ENCODE results near the gene PBX3.

Gene PBX3

GRCh38 chr9:125794708-125795107 lies 47.5 kb downstream of the PBX3 start:
- H3K4me3 ChIP-seq (ENCODE audit: low read length): no peak overlapping the region
- no peak overlapping the region for H3K9ac ChIP-seq (ENCODE audit: low read length)
- H3K56ac ChIP-seq (ENCODE audit: low read length): no peak overlapping the region
- no peak overlapping the region for H3K4ac ChIP-seq (ENCODE audit: low read depth, low read length)
- H3K27ac ChIP-seq (ENCODE audit: low read depth, low read length): no peak overlapping the region
- no peak overlapping the region for H4K5ac ChIP-seq (ENCODE audit: low read length)
- H3K79me2 ChIP-seq (ENCODE audit: control insufficient read depth, insufficient read depth, low read length): peaks cover 2% of the 10 kb centered on the region
- no peaks in the 10 kb centered on the region for H3K4me1 ChIP-seq (ENCODE audit: control insufficient read depth, low read depth, low read length)
- no peak overlapping the region for H4K8ac ChIP-seq (ENCODE audit: low read depth, low read length)
- no CpG with 5 or more reads among the region's 2 CpGs for WGBS (ENCODE audit: extremely low coverage, insufficient coverage, low lambda C conversion rate)
- DNase-seq: no peak
- peaks cover 2% of the 10 kb centered on the region for H3K79me1 ChIP-seq (ENCODE audit: low read length)
- H3K18ac ChIP-seq (ENCODE audit: low read length): no peak overlapping the region
- no peak overlapping the region for H2BK120ac ChIP-seq (ENCODE audit: low read depth, low read length)
- H3K36me3 ChIP-seq (ENCODE audit: control insufficient read depth, insufficient read depth, low read length): no peaks in the 10 kb centered on the region
- H3K23ac ChIP-seq (ENCODE audit: low read length): no peak overlapping the region
- H3K27me3 ChIP-seq (ENCODE audit: insufficient read depth, low read length, poor library complexity): no peaks in the 10 kb centered on the region
- H2AK5ac ChIP-seq (ENCODE audit: low read length): no peak overlapping the region
- H3K4me2 ChIP-seq (ENCODE audit: low read length): no peak overlapping the region
- no peak overlapping the region for H2BK15ac ChIP-seq (replicated peaks; ENCODE audit: low read depth)
- H2BK5ac ChIP-seq (ENCODE audit: low read length): no peak overlapping the region

- Histone ChIP-seq H4K5ac (ENCODE audit: low read length) (no peak overlapping the region), H3K27ac (ENCODE audit: low read depth, low read length) (no peak overlapping the region), H2BK5ac (ENCODE audit: low read length) (no peak overlapping the region), H2AK5ac (ENCODE audit: low read length) (no peak overlapping the region), H3K4ac (ENCODE audit: low read depth, low read length) (no peak overlapping the region), H3K79me1 (ENCODE audit: low read length) (peaks cover 2% of the 10 kb centered on the region), H3K27me3 (ENCODE audit: insufficient read depth, low read length, poor library complexity) (no peaks in the 10 kb centered on the region), H2BK120ac (ENCODE audit: low read depth, low read length) (no peak overlapping the region), H3K4me2 (ENCODE audit: low read length) (no peak overlapping the region), H3K4me3 (ENCODE audit: low read length) (no peak overlapping the region), H3K18ac (ENCODE audit: low read length) (no peak overlapping the region), H3K56ac (ENCODE audit: low read length) (no peak overlapping the region), H3K9ac (ENCODE audit: low read length) (no peak overlapping the region), H3K23ac (ENCODE audit: low read length) (no peak overlapping the region), H3K4me1 (ENCODE audit: control insufficient read depth, low read depth, low read length) (no peaks in the 10 kb centered on the region), H2BK15ac (replicated peaks; ENCODE audit: low read depth) (no peak overlapping the region), H3K79me2 (ENCODE audit: control insufficient read depth, insufficient read depth, low read length) (peaks cover 2% of the 10 kb centered on the region), H3K36me3 (ENCODE audit: control insufficient read depth, insufficient read depth, low read length) (no peaks in the 10 kb centered on the region), H4K8ac (ENCODE audit: low read depth, low read length) (no peak overlapping the region)
- DNase-seq: no peak
- no CpG with 5 or more reads among the region's 4 CpGs for WGBS (ENCODE audit: extremely low coverage, insufficient coverage, low lambda C conversion rate)
These were observed 48.9 kb downstream of the PBX3 start for GRCh38 chr9:125795970-125796596.

- Histone ChIP-seq H3K4me1 (ENCODE audit: control insufficient read depth, low read depth, low read length) (no peaks in the 10 kb centered on the region), H3K4me2 (ENCODE audit: low read length) (no peak overlapping the region), H4K8ac (ENCODE audit: low read depth, low read length) (no peak overlapping the region), H3K4me3 (ENCODE audit: low read length) (no peak overlapping the region), H4K5ac (ENCODE audit: low read length) (no peak overlapping the region), H3K23ac (ENCODE audit: low read length) (no peak overlapping the region), H3K36me3 (ENCODE audit: control insufficient read depth, insufficient read depth, low read length) (no peaks in the 10 kb centered on the region), H3K9ac (ENCODE audit: low read length) (no peak overlapping the region), H2BK120ac (ENCODE audit: low read depth, low read length) (no peak overlapping the region), H3K79me1 (ENCODE audit: low read length) (peaks cover 2% of the 10 kb centered on the region), H3K18ac (ENCODE audit: low read length) (no peak overlapping the region), H3K27ac (ENCODE audit: low read depth, low read length) (no peak overlapping the region), H2BK5ac (ENCODE audit: low read length) (no peak overlapping the region), H2BK15ac (replicated peaks; ENCODE audit: low read depth) (no peak overlapping the region), H3K27me3 (ENCODE audit: insufficient read depth, low read length, poor library complexity) (no peaks in the 10 kb centered on the region), H2AK5ac (ENCODE audit: low read length) (no peak overlapping the region), H3K4ac (ENCODE audit: low read depth, low read length) (no peak overlapping the region), H3K56ac (ENCODE audit: low read length) (no peak overlapping the region), H3K79me2 (ENCODE audit: control insufficient read depth, insufficient read depth, low read length) (peaks cover 2% of the 10 kb centered on the region)
- DNase-seq: no peak
- WGBS (ENCODE audit: extremely low coverage, insufficient coverage, low lambda C conversion rate): no CpG with 5 or more reads among the region's 2 CpGs
These were observed 50.8 kb downstream of the PBX3 start for GRCh38 chr9:125797930-125798329.

- Histone ChIP-seq H3K18ac (ENCODE audit: low read length) (no peak overlapping the region), H4K8ac (ENCODE audit: low read depth, low read length) (no peak overlapping the region), H2BK120ac (ENCODE audit: low read depth, low read length) (no peak overlapping the region), H3K36me3 (ENCODE audit: control insufficient read depth, insufficient read depth, low read length) (no peaks in the 10 kb centered on the region), H2BK5ac (ENCODE audit: low read length) (no peak overlapping the region), H4K5ac (ENCODE audit: low read length) (no peak overlapping the region), H3K56ac (ENCODE audit: low read length) (no peak overlapping the region), H3K79me1 (ENCODE audit: low read length) (peaks cover 11% of the 10 kb centered on the region), H3K4me3 (ENCODE audit: low read length) (no peak overlapping the region), H3K27ac (ENCODE audit: low read depth, low read length) (no peak overlapping the region), H3K4ac (ENCODE audit: low read depth, low read length) (no peak overlapping the region), H2AK5ac (ENCODE audit: low read length) (no peak overlapping the region), H3K9ac (ENCODE audit: low read length) (no peak overlapping the region), H2BK15ac (replicated peaks; ENCODE audit: low read depth) (no peak overlapping the region), H3K79me2 (ENCODE audit: control insufficient read depth, insufficient read depth, low read length) (peaks cover 7% of the 10 kb centered on the region), H3K4me1 (ENCODE audit: control insufficient read depth, low read depth, low read length) (no peaks in the 10 kb centered on the region), H3K27me3 (ENCODE audit: insufficient read depth, low read length, poor library complexity) (no peaks in the 10 kb centered on the region), H3K23ac (ENCODE audit: low read length) (no peak overlapping the region), H3K4me2 (ENCODE audit: low read length) (no peak overlapping the region)
- no peak for DNase-seq
- WGBS (ENCODE audit: extremely low coverage, insufficient coverage, low lambda C conversion rate): no CpG with 5 or more reads among the region's 2 CpGs
These were observed 56.4 kb downstream of the PBX3 start for GRCh38 chr9:125803526-125803925.

GRCh38 chr9:125805057-125805456 lies 57.9 kb downstream of the PBX3 start:
- Histone ChIP-seq H3K4me2 (ENCODE audit: low read length) (no peak overlapping the region), H2BK5ac (ENCODE audit: low read length) (no peak overlapping the region), H3K4me3 (ENCODE audit: low read length) (no peak overlapping the region), H3K79me1 (ENCODE audit: low read length) (peaks cover 11% of the 10 kb centered on the region), H3K79me2 (ENCODE audit: control insufficient read depth, insufficient read depth, low read length) (peaks cover 7% of the 10 kb centered on the region), H3K56ac (ENCODE audit: low read length) (no peak overlapping the region), H3K18ac (ENCODE audit: low read length) (no peak overlapping the region), H3K27ac (ENCODE audit: low read depth, low read length) (no peak overlapping the region), H4K8ac (ENCODE audit: low read depth, low read length) (no peak overlapping the region), H2AK5ac (ENCODE audit: low read length) (no peak overlapping the region), H2BK120ac (ENCODE audit: low read depth, low read length) (no peak overlapping the region), H3K36me3 (ENCODE audit: control insufficient read depth, insufficient read depth, low read length) (no peaks in the 10 kb centered on the region), H3K4ac (ENCODE audit: low read depth, low read length) (no peak overlapping the region), H3K4me1 (ENCODE audit: control insufficient read depth, low read depth, low read length) (no peaks in the 10 kb centered on the region), H3K27me3 (ENCODE audit: insufficient read depth, low read length, poor library complexity) (no peaks in the 10 kb centered on the region), H3K9ac (ENCODE audit: low read length) (no peak overlapping the region), H3K23ac (ENCODE audit: low read length) (no peak overlapping the region), H4K5ac (ENCODE audit: low read length) (no peak overlapping the region), H2BK15ac (replicated peaks; ENCODE audit: low read depth) (no peak overlapping the region)
- DNase-seq: no peak
- no CpG with 5 or more reads among the region's 2 CpGs for WGBS (ENCODE audit: extremely low coverage, insufficient coverage, low lambda C conversion rate)

- Histone ChIP-seq H3K36me3 (ENCODE audit: control insufficient read depth, insufficient read depth, low read length) (no peaks in the 10 kb centered on the region), H3K56ac (ENCODE audit: low read length) (no peak overlapping the region), H4K8ac (ENCODE audit: low read depth, low read length) (no peak overlapping the region), H3K18ac (ENCODE audit: low read length) (no peak overlapping the region), H2AK5ac (ENCODE audit: low read length) (no peak overlapping the region), H3K79me1 (ENCODE audit: low read length) (peaks cover 13% of the 10 kb centered on the region), H3K27me3 (ENCODE audit: insufficient read depth, low read length, poor library complexity) (no peaks in the 10 kb centered on the region), H2BK5ac (ENCODE audit: low read length) (no peak overlapping the region), H3K27ac (ENCODE audit: low read depth, low read length) (no peak overlapping the region), H3K4ac (ENCODE audit: low read depth, low read length) (no peak overlapping the region), H3K79me2 (ENCODE audit: control insufficient read depth, insufficient read depth, low read length) (peaks cover 7% of the 10 kb centered on the region), H3K4me3 (ENCODE audit: low read length) (no peak overlapping the region), H3K4me1 (ENCODE audit: control insufficient read depth, low read depth, low read length) (peaks cover 2% of the 10 kb centered on the region), H2BK120ac (ENCODE audit: low read depth, low read length) (no peak overlapping the region), H3K9ac (ENCODE audit: low read length) (no peak overlapping the region), H3K4me2 (ENCODE audit: low read length) (no peak overlapping the region), H4K5ac (ENCODE audit: low read length) (no peak overlapping the region), H2BK15ac (replicated peaks; ENCODE audit: low read depth) (no peak overlapping the region), H3K23ac (ENCODE audit: low read length) (no peak overlapping the region)
- no peak for DNase-seq
These were observed 58.4 kb downstream of the PBX3 start for GRCh38 chr9:125805586-125805985.
